Dermis microvascular lymphatic vessel endothelial cell (primary cell): ENCODE data around the gene RASEF. TPM values are rescaled to one million over a fixed set of nuclear protein-coding genes. Genes with fewer than 3 reads are reported as not detected.

Source experiments
- DNase-seq, 2 donors: peaks; one replicate each; pipeline versions ENCODE4 v3.0.0 to v3.0.0-alpha.2; 2010; ENCODE audit warnings: low read depth in 2 of 2
- total RNA-seq: library from RNA; depleted of rRNA; stranded (reverse); fragments of >200 nt; gene quantifications from 2 replicates; pipeline ENCODE4 v1.2.1, GENCODE V29; 2014

RASEF gene
- total RNA-seq, 1 donor from 2014 or later: under 0.01 TPM

DNA sequence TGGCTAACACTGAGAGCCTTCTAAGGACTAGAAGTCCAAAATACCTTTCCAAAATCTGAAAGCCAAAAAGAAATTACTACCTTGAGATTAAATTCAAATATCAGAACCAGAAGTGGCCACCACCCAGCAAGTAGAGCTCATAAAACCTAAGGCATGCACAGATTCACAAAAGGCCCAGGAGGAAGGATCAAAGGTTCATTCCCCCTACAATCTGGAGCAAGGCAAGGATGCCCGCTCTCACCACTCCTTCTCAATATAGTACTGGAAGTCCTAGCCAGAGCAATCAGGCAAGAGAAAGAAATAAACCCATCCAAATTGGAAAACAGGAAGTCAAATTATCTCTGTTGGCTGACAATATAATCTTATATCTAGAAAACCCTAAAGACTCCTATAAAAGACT is 6.0 kb downstream of the RASEF start:
- DNase-seq: no peak

- no peak for DNase-seq
These were observed 6.8 kb downstream of the RASEF start for GRCh38 chr9:83056174-83056573.

DNA sequence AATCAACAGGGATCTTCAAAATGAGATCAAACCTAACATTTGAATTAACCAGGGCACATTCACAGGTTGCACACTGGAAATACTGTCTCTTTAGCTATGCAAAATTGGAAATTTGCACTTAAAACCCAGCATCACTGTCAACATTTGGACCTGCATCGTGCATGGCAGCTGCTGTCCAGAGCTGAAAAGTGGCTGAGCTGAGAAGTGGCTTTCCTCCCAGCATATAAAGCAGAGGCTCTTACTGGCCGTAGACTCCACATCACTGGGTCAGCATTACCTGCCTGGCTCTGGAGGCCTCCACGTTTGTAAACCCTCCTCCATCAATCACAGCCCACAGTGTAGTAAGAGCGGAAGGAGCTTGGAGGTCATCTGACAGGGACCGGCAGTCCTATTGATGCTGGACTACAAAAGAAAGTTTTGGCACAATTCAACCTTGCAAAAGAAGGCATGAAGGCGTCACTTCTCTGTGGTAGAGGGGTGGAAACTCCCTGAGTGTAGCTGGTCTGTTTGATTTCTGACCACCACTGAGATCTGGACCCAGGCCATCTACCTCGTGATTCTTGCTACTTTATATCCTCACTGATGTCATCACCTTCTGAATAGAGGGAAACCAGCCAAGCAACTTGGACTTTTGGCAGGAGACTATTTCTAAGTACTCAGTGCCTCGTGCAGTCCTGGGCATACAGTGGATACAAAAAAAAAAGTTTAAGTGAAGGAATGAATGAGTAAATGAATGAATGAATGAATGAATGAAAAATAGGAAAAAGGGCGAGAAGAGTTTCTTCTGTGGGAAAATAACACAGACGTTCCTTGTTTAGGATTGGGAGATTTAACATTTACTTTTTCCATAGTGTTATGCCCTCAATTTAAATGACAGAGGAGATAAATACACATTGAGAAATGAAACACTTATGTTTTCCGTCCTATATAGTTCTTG is 14.8 kb downstream of the RASEF start:
- peak in 1 of 2 donors; percentile 35 for DNase-seq

GRCh38 chr9:83043597-83043996 is 19.3 kb downstream of the RASEF start:
- DNase-seq: no peak

DNA sequence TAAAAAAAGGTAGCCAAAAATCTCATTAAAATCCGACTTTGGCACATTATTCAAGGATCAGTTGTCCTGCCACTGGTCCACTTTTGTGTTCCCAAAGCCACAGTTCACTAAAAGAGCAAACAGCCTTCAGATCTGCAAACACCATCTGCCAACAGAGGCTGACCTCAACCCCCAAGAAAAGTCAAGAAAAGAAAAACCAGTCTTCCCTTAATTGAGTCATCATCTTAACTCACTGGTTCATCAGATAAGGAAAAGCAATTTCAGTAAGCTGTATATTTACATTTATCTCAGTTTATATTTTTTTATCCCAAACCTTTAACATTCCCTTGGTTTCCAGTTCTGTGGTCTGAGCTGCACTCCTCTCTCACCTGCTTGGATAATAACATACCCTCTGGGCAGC is 21.2 kb downstream of the RASEF start:
- DNase-seq: no peak

DNA sequence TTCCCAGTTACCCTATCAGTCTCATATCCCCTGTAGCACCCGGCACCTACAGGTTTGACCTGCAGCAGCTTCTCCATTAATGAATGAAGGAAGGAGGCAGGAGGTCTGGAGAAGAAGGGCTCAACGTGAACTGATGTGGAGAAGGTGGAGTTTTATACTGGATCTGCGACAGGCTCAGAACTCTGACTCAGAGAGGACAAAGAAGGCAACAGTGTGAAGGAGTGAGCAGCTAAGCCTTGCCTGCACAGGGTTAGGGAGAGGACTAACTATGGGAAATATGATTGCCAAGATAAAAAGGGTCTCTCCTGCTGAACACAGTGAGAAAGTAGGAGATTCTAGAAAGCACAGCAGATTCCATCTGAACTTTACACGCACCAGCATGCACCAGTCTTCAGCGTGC is 23.6 kb downstream of the RASEF start:
- no peak for DNase-seq

DNA sequence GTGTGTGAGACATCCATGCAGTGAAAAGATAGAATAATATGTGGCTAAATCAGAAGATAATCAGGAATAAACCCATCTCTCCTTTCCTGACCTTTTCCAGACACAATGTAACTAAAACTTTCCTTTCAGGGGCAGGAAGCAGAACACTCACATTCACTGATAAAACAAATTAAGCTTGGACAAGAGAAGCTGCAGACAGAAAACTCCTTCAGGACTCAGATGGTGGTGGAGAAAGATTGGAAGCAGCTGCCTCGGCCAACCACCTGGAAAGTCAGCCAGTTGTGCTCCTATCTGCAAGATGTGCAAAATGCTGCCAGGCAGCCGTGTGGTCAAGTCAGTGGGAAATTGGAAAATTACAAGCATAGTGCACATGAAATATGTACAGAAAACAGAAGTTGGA is 26.9 kb downstream of the RASEF start:
- no peak for DNase-seq

DNA sequence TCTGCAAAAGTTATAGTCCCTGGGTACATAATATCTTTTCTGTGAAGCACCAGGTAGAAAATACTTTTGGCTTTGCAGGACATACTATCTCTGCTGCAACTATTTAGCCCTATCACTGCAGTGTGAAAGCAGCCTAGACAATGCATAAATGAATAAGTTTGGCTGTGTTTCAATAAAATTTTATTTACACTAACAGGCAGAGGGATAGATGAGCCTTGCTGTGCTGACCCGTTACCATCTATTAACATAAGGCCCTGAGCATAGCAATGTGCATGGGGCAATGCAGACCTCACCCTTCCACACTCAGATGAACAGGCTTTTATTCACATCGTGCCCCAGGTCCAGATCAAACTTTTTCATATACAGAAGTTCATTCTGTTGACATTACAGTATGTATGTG is 27.8 kb downstream of the RASEF start:
- DNase-seq: no peak

GRCh38 chr9:83034587-83034986 is 28.4 kb downstream of the RASEF start:
- no peak for DNase-seq

- no peak for DNase-seq
These were observed 28.9 kb downstream of the RASEF start for GRCh38 chr9:83034026-83034425.

DNA sequence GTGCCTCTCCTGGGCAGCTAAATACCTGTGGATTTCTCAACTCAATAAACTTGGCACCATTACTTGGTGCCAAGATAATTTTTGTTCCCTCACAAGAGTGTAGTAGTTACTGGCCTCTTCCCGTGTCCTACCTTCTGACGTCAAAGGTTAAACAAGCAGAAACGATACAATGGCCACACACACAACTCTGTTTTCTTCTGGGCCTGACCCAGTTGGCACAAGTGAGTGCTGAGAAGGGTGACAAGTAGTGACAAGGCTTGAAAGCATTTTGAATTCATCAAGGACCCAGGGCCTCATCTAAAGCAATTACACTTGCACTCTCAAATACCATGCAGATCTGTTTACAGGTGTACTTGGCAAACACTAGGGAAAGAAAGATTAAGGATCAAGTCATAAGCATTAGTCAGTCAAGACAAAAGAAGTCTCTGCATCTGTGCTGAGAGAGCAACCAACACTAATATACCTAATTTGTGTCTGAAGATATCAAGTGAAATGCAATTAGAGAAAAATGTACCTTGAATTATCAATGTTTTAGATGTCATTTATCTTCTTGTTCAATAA is 30.8 kb downstream of the RASEF start:
- DNase-seq: no peak

GRCh38 chr9:83030391-83031107 is 32.4 kb downstream of the RASEF start:
- DNase-seq: no peak

GRCh38 chr9:83029531-83030137 is 33.3 kb downstream of the RASEF start:
- DNase-seq: no peak

GRCh38 chr9:83027153-83027891 is 35.6 kb downstream of the RASEF start:
- DNase-seq: peak in 1 of 2 donors; percentile 15

- DNase-seq: no peak
These were observed 38.3 kb downstream of the RASEF start for GRCh38 chr9:83024506-83025125.

GRCh38 chr9:83023151-83023550 is 39.8 kb downstream of the RASEF start:
- DNase-seq: no peak

- DNase-seq: no peak
These were observed 42.1 kb downstream of the RASEF start for GRCh38 chr9:83020864-83021263.

GRCh38 chr9:83020327-83020726 is 42.6 kb downstream of the RASEF start:
- no peak for DNase-seq

- DNase-seq: no peak
These were observed 43.7 kb downstream of the RASEF start for GRCh38 chr9:83019246-83019645.

DNA sequence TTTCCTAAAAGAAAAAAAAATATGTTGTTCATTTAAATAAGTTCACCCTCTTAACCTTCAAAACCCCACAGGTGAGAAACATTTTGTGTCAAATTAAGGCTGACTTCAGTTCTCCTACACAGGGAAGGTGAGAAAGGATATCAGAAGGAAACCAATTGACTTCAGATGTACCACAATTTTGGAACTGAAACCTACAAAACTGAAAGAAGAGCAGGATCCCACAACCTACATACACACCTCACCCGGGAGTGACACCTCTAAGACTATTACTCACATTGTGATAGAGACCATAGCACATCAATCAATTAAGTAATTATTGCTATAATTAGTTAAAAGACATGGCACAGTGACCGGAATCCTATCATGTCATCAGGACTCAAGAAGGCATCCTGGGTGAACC is 47.0 kb downstream of the RASEF start:
- no peak for DNase-seq
